HL-60 (cell line): ENCODE results near the gene PAPPA2.

Experiments
- CTCF ChIP-seq: IDR thresholded peaks from one replicate; pipeline ENCODE4 v1.5.1; 2011; ENCODE audit warnings: low read length, control low read depth, inconsistent platforms; ENCODE audit not compliant: insufficient read depth
- GABPA ChIP-seq: IDR thresholded peaks from 2 replicates; pipeline ENCODE4 v1.6.1; 2012; ENCODE audit warnings: low read depth
- POLR2AphosphoS5 ChIP-seq: IDR thresholded peaks from 2 replicates; pipeline ENCODE4 v1.6.1; 2012; ENCODE audit warnings: low read depth
- TF ChIP-seq, protein P1 (sequence below): IDR thresholded peaks from 2 replicates; pipeline ENCODE4 v1.6.1; 2012; ENCODE audit warnings: low read depth; ENCODE audit not compliant: insufficient replicate concordance

DNA sequence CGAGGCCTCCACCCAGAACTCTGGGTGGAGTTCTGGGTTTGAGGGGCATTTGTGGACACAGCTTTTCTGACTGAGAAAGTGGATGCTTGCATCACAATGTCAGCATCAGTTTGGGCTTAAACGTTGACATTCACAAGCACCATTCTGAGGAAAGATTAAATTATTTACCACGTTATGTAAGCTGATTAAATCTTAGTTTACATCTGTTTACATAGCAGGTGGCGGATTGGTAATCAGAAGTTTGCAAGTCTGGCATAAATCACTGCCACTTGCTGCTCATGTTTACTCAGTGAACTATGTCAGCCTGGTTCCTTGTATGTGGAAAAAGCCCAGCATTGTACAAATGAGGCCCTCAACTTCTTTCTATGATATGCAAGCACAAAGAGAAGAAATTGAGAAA lies 310.1 kb downstream of the PAPPA2 start:
- TF ChIP-seq GABPA (no peak), CTCF (no peak), POLR2AphosphoS5 (no peak)
- TF ChIP-seq, protein P1, sequence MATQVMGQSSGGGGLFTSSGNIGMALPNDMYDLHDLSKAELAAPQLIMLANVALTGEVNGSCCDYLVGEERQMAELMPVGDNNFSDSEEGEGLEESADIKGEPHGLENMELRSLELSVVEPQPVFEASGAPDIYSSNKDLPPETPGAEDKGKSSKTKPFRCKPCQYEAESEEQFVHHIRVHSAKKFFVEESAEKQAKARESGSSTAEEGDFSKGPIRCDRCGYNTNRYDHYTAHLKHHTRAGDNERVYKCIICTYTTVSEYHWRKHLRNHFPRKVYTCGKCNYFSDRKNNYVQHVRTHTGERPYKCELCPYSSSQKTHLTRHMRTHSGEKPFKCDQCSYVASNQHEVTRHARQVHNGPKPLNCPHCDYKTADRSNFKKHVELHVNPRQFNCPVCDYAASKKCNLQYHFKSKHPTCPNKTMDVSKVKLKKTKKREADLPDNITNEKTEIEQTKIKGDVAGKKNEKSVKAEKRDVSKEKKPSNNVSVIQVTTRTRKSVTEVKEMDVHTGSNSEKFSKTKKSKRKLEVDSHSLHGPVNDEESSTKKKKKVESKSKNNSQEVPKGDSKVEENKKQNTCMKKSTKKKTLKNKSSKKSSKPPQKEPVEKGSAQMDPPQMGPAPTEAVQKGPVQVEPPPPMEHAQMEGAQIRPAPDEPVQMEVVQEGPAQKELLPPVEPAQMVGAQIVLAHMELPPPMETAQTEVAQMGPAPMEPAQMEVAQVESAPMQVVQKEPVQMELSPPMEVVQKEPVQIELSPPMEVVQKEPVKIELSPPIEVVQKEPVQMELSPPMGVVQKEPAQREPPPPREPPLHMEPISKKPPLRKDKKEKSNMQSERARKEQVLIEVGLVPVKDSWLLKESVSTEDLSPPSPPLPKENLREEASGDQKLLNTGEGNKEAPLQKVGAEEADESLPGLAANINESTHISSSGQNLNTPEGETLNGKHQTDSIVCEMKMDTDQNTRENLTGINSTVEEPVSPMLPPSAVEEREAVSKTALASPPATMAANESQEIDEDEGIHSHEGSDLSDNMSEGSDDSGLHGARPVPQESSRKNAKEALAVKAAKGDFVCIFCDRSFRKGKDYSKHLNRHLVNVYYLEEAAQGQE: no peak
